GM12873 (cell line): ENCODE measurements around the gene ZC3H18.

Experiments
- TF ChIP-seq, protein P1 (sequence below): IDR thresholded peaks from 2 replicates; pipeline ENCODE4 v1.5.1; 2012; ENCODE audit warnings: low read depth, mild to moderate bottlenecking, moderate library complexity, low read length, control low read depth; ENCODE audit not compliant: insufficient read depth; ENCODE audit errors: missing control alignments

Gene ZC3H18

DNA sequence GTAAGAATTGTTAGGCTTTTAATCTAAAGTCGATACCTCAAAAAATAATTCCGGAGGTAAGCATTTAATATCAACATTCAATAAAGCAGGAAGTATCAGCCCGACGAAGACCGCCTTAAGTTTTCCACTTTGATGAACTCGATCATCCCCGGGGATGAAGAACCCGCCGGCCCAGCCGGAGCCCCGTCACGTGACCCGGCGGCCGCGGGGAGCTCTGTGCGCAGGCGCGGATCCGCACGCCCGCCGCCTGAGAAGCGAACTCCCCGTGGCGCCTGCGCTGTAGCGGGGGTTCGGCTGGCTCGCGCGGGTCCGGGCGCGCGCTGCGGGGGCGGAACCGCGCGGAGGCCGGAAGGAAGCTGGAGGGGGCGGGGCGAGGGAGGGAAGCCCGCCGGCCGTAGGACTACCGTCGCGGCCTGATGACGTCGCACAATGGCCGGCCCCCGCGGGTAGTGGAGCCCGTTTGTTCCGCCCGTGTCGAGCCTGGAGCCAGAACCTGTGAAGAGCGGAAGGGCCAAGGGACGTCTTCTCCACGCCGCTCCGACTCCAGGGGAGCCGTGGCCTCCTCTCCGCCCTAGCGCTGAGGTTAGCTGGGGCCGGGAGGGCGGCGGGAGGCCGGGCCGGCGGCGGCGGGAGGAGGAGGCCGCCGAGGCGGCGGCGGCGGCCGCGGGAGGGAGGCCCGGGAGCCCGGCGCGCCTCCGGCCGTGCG, at the start of gene ZC3H18:
Gene ZC3H18, plus strand, starts transcription at position 419 of the 706 bp plus-strand sequence. CDS start 6,721 bp downstream, outside the sequence.
- TF ChIP-seq, protein P1, sequence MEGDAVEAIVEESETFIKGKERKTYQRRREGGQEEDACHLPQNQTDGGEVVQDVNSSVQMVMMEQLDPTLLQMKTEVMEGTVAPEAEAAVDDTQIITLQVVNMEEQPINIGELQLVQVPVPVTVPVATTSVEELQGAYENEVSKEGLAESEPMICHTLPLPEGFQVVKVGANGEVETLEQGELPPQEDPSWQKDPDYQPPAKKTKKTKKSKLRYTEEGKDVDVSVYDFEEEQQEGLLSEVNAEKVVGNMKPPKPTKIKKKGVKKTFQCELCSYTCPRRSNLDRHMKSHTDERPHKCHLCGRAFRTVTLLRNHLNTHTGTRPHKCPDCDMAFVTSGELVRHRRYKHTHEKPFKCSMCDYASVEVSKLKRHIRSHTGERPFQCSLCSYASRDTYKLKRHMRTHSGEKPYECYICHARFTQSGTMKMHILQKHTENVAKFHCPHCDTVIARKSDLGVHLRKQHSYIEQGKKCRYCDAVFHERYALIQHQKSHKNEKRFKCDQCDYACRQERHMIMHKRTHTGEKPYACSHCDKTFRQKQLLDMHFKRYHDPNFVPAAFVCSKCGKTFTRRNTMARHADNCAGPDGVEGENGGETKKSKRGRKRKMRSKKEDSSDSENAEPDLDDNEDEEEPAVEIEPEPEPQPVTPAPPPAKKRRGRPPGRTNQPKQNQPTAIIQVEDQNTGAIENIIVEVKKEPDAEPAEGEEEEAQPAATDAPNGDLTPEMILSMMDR = no peak

DNA sequence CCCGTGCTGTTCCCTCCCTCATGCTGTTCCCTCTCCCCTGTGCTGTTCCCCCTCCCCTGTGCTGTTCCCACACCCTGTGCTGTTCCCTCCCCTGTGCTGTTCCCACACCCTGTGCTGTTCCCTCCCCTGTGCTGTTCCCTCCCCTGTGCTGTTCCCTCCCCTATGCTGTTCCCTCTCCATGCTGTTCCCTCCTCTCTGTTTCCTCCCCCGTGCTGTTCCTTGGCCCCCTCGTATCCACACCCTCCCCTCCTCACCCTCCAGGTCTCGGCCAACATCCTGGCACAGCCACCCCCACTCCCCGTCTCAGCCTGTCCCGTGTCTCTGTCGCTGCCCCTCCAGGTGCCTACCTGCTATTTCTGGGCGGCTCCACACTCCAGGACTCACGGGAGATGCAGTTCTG, 48.5 kb upstream of the ZC3H18 start:
- TF ChIP-seq, protein P1 = no peak

DNA sequence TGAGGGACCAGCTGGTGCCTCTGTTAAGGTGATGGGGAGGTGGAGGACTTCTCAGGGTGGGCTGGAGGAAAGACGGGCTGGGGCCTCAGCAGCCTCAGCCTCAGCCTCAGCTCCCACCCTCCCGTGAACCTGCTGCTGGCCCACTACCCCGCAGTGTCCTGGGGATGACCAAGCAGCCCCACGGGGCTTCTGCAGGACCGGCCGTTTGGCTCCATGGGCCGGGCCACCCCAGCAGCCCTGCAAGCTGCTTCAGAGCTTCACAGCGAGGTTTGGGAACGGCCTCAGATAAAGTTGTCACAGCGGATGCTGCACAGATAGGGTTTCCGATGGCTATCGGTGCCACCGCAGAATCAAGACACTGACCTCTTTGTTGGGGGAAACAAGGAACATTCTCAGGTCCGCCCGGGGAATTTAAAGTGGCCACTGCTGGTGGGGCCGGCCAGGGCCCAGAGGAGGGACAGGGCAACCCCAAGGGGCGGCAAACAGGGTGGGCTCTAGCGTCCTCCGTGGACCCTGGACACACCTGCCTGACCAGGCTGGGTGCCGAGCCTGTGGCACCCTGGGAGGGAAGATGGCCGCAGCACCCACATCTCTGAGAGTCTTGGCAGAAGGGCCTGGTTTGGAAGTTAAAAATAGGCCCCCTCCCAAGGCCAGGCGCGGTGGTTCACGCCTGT, 47.8 kb upstream of the ZC3H18 start:
- TF ChIP-seq, protein P1 = no peak

DNA sequence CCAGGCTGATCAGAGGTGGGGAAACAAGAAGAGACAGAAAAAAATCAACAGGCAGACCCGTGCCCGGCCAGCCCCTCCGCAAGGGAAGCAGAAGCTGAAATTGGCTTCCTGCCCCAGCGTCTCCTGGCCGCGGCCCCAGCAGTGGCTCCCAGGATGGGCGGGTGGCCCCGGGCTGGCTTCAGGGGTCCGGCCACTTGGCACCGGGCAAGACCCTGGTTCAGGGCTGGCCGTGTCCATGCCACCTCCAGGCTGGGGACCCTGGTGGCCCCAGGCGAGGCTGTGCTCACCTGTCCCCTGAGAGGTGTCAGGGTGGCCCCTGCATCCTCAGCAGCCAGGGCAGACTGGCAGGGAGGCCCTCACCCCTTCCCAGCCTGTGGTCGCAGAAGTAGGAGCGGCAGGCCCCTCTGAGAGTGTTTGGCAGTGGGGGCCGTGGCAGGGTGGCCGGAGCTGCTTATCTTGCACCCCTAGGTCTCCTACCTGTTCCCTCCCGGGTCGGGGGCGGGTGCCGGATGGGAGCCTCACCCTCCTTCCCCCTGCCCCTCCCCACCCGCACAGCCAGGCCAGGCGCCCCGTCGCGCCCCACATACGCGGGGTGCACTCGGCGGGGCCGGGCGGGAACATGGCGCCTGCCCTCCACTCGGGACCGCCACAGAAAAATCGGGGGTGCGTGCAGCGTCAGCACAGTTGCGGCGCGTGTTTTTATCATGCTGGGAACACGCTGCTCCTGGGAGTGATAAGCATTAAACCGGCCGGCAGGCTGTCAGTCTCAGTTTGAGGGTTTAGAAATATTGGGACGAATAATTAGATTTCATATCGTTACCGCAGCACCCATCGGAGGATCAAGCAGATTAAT, 46.7 kb upstream of the ZC3H18 start:
- TF ChIP-seq, protein P1 = no peak

DNA sequence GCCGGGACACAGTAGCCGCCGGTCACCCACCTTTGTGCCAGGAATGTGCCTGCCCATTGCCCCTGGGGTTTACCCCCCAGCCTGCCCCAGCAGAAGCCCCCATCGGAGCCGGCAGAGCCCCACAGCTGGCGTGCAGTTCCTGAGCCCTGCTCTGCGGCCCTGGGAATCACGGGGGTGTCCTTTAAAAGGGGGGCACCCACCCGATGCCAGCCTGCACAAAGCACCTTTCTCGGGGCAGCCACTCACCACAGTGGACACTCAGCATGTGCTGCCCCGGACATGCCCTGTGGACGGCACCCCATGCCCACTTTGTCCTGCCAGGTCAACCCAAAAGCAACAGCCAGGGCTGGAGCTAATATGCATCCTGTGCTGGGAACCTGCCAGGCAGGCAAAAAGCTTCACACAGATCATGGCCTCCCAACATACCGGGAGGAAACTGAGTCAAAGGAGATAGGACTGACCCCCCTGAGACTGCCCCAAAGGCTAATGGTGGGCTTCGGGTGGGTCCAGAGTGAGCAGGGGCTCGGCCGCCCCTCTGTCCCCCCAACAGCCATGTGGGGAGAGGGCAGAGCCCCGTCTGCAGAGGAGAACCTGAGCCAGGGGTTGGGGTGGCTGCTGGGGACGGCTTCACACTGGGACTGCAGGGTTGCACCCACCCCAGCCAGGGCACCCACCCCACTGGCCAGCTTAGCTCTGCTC, 45.8 kb upstream of the ZC3H18 start:
- TF ChIP-seq, protein P1 = no peak

DNA sequence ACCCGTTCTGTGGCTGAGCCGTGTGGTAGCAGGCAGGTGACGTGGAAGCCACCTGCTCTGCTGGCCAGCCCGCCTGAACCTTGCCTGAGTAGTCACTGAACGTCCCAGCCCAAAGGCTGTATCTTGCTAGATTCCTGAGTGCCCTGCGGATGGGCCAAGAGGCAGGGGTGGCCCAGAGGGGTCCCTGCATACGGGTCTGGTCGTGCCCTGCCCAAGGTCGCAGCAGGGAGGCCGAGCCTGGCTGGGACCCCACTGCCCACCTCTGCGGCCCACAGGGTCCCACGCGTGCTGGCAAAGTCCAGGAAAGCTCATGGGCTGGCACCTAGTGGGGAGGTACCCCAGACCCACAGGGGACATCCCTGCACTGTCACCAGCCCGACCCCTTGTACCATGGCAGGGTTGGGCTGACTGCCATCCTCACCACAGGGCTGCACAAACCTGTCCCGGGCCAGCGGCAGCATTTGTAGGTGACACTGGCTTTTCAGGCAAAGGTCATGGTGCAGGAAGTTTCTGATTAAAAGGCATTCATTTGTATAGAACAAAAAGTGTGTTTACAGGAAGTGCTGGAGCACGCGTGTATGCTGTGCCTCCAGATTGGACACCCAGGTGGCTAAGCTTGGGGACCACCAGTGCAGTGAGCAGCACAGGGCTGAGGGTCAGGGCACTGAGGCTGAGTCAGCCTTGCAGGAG, 45.1 kb upstream of the ZC3H18 start:
- TF ChIP-seq, protein P1 = no peak
